Fibroblast of the conjunctiva (primary cell): ENCODE measurements around the gene CLGN.

Source experiments
- DNase-seq: peaks from one replicate; pipeline ENCODE4 v3.0.0-alpha.2; 2010; ENCODE audit warnings: low read depth

CLGN gene

GRCh38 chr4:140382732-140383131, 44.7 kb downstream of the CLGN start:
- no peak for DNase-seq

- DNase-seq, result no peak
Observed at GRCh38 chr4:140374130-140374477, 53.3 kb downstream of the CLGN start.

GRCh38 chr4:140373328-140374129, 53.9 kb downstream of the CLGN start, which contains the start of gene SCOC:
TSS of gene SCOC (plus strand) at chr4:140373646. CDS start at chr4:140379171, 5,525 bp downstream.
- DNase-seq, result peak; percentile 97

- no peak for DNase-seq
Observed at GRCh38 chr4:140372751-140373327, 54.6 kb downstream of the CLGN start.

- no peak for DNase-seq
Observed at GRCh38 chr4:140368686-140369085, 58.8 kb downstream of the CLGN start.

GRCh38 chr4:140367738-140368137, 59.7 kb downstream of the CLGN start:
- DNase-seq, result no peak

- DNase-seq, result no peak
Observed at GRCh38 chr4:140363558-140363957, 63.9 kb downstream of the CLGN start.

GRCh38 chr4:140363051-140363450, 64.4 kb downstream of the CLGN start:
- DNase-seq, result no peak

GRCh38 chr4:140361099-140361498, 66.3 kb downstream of the CLGN start:
- DNase-seq, result no peak

- DNase-seq, result peak; percentile 77
Observed at GRCh38 chr4:140359562-140360427, 67.7 kb downstream of the CLGN start.

- no peak for DNase-seq
Observed at GRCh38 chr4:140358281-140358680, 69.2 kb downstream of the CLGN start.

- DNase-seq, result no peak
Observed at GRCh38 chr4:140357868-140358267, 69.6 kb downstream of the CLGN start.

GRCh38 chr4:140355288-140355687, 72.2 kb downstream of the CLGN start:
- no peak for DNase-seq

- DNase-seq, result no peak
Observed at GRCh38 chr4:140353786-140354185, 73.7 kb downstream of the CLGN start.

GRCh38 chr4:140351093-140352075, 76.1 kb downstream of the CLGN start:
- DNase-seq, result no peak

- DNase-seq, result no peak
Observed at GRCh38 chr4:140349816-140350215, 77.6 kb downstream of the CLGN start.

- no peak for DNase-seq
Observed at GRCh38 chr4:140346136-140346535, 81.3 kb downstream of the CLGN start.

- no peak for DNase-seq
Observed at GRCh38 chr4:140344621-140345020, 82.8 kb downstream of the CLGN start.

- peak; percentile 27 for DNase-seq
Observed at GRCh38 chr4:140344101-140344500, 83.3 kb downstream of the CLGN start.

- DNase-seq, result no peak
Observed at GRCh38 chr4:140343303-140343702, 84.1 kb downstream of the CLGN start.

- no peak for DNase-seq
Observed at GRCh38 chr4:140342620-140343019, 84.8 kb downstream of the CLGN start.
